Spleen (tissue), 7 donors: ENCODE data around the gene COL23A1.

Experiments used
- POLR2AphosphoS5 ChIP-seq, 3 donors: sonication (generic); formaldehyde crosslinking; IDR thresholded peaks; one replicate each; pipeline ENCODE4 v1.5.1; 2017; ENCODE audit warnings: antibody characterized with exemption in 3 of 3
- TF ChIP-seq, protein P1 (sequence below), 11 experiments: fragments of 200-600 bp in 7 of 11; fragments of 450-650 bp in 4 of 11; sonication (generic) in 4 of 11; IDR thresholded peaks in 8 of 11; conservative IDR thresholded peaks in 3 of 11; 1 replicate in 7 of 11; 2 replicates in 4 of 11; pipeline versions ENCODE4 v1.4.0 to v1.8.0; 2016 to 2021; ENCODE audit warnings: antibody characterized with exemption in 11 of 11, inconsistent platforms in 4 of 11, mild to moderate bottlenecking in 1 of 11
- donor health status: DM: no; HTN: no; CAD: no; lungs with moderate emphysema.
- donor health status: DM: no; HTN: no; CAD: no.
- donor health status: DM: no; HTN: no; CAD: no.

DNA sequence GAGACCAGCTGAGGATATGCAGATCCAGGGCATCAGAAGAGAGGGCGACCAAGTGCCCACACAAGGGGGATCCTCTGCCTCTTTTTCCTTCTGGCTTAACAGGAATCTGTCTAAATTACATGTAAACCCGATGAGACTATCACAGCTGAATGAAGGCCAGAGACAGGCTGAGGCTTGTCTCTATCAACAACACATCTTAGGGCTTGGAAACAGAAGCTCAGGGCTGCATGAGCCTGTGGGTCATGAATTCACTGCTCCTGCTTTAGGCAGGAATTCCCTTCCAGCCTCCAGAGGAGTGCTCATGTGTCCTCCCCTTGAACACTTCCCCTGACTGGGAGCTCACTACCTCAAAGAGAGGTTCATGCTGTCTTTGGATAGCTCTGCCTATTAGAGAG, 251.4 kb downstream of the COL23A1 start:
- TF ChIP-seq POLR2AphosphoS5 (IDR thresholded peaks at IDR 0.05), result no peak
- TF ChIP-seq, protein P1, sequence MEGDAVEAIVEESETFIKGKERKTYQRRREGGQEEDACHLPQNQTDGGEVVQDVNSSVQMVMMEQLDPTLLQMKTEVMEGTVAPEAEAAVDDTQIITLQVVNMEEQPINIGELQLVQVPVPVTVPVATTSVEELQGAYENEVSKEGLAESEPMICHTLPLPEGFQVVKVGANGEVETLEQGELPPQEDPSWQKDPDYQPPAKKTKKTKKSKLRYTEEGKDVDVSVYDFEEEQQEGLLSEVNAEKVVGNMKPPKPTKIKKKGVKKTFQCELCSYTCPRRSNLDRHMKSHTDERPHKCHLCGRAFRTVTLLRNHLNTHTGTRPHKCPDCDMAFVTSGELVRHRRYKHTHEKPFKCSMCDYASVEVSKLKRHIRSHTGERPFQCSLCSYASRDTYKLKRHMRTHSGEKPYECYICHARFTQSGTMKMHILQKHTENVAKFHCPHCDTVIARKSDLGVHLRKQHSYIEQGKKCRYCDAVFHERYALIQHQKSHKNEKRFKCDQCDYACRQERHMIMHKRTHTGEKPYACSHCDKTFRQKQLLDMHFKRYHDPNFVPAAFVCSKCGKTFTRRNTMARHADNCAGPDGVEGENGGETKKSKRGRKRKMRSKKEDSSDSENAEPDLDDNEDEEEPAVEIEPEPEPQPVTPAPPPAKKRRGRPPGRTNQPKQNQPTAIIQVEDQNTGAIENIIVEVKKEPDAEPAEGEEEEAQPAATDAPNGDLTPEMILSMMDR (IDR thresholded peaks at IDR 0.05 in 8 of 11, conservative IDR thresholded peaks at IDR 0.05 in 3 of 11), result no peak
